Small intestine (tissue), 7 donors: ENCODE results near the gene DENND4B. TPM values are rescaled to one million over a fixed set of nuclear protein-coding genes. Genes with fewer than 3 reads are reported as not detected.

ENCODE experiments used
- DNase-seq, 2 donors: peaks; one replicate each; pipeline versions ENCODE4 v3.0.0 to v3.0.0-alpha.2; 2013
- FAIRE-seq: peaks from 2 replicates; lab custom pipeline; 2012; peaks lifted over from hg19 to GRCh38; lab: Jason Lieb, UNC
- H3K27ac ChIP-seq, 3 donors: one replicate each; pipeline ENCODE4 v1.5.1; 2013; ENCODE audit warnings: low read length in 2 of 3, mild to moderate bottlenecking in 2 of 3, control low read depth in 1 of 3, inconsistent platforms in 1 of 3, low read depth in 1 of 3, moderate library complexity in 1 of 3
- H3K27me3 ChIP-seq, 3 donors: one replicate each; pipeline ENCODE4 v1.6.1; 2013; ENCODE audit warnings: low read length in 3 of 3, inconsistent platforms in 1 of 3; ENCODE audit not compliant: control insufficient read depth in 3 of 3, insufficient read depth in 3 of 3
- H3K36me3 ChIP-seq, 3 donors: one replicate each; pipeline ENCODE4 v1.6.1; 2013; ENCODE audit warnings: low read length in 3 of 3, inconsistent platforms in 1 of 3, low read depth in 1 of 3, mild to moderate bottlenecking in 1 of 3, moderate library complexity in 1 of 3; ENCODE audit not compliant: control insufficient read depth in 3 of 3, insufficient read depth in 2 of 3
- H3K4me1 ChIP-seq, 3 donors: one replicate each; pipeline ENCODE4 v1.6.1; 2013; ENCODE audit warnings: low read length in 2 of 3, inconsistent platforms in 1 of 3, low read depth in 1 of 3, mild to moderate bottlenecking in 1 of 3, moderate library complexity in 1 of 3; ENCODE audit not compliant: control insufficient read depth in 3 of 3, insufficient read depth in 2 of 3
- H3K4me3 ChIP-seq, 3 donors: one replicate each; pipeline ENCODE4 v1.5.1; 2013; ENCODE audit warnings: low read length in 3 of 3, control low read depth in 1 of 3, inconsistent platforms in 1 of 3, low read depth in 1 of 3, mild to moderate bottlenecking in 1 of 3, moderate library complexity in 1 of 3
- H3K9me3 ChIP-seq, 2 donors: one replicate each; pipeline ENCODE4 v1.6.1; 2013; ENCODE audit warnings: low read depth in 1 of 2, low read length in 1 of 2; ENCODE audit not compliant: control insufficient read depth in 2 of 2, insufficient read depth in 1 of 2
- WGBS, 3 donors: extraction: QIAGEN DNeasy Blood & Tissue Kit; methylation state at CpG; one replicate each; pipeline ENCODE4 v1.1.7; 2013; 5-methylcytosine and 5-hydroxymethylcytosine counted together
- polyA plus RNA-seq, 4 donors: library from polyadenylated mRNA; stranded (reverse) in 3 of 4; unstranded in 1 of 4; fragments of 200-250 nt in 3 of 4; fragments of 120-200 nt in 1 of 4; gene quantifications; one replicate each; pipeline versions ENCODE4 v1.2.1 to v1.2.3, GENCODE V29; 2013
- donor health status: healthy with polysubstance abuse.
- donor health status: control.
- donor health status: control.
- donor health status: Bipolar disorder and iron deficiency.
- donor health status: healthy.

The DENND4B gene
- polyA plus RNA-seq, 4 donors = 18.9 to 35.6 (median 20.3) TPM

GRCh38 chr1:153967107-153967999, 20.8 kb upstream of the DENND4B start, which contains the start of gene CREB3L4:
TSS of gene CREB3L4 (plus strand) at chr1:153967902. CDS start at chr1:153968526, 624 bp downstream.
- Histone ChIP-seq H3K9me3 (no peaks in the 10 kb centered on the region), H3K36me3 (peaks cover 0 to under 1% (median 0%) of the 10 kb centered on the region in 3 donors), H3K4me3 (peak within 1 kb of the TSS; percentile 52 to 69 (median 58)), H3K27ac (peak within 1 kb of the TSS; percentile 86 to 90 (median 87)), H3K4me1 (peaks cover 0 to 15% (median 5%) of the 10 kb centered on the region in 3 donors), H3K27me3 (no peaks in the 10 kb centered on the region)
- FAIRE-seq (no peak), DNase-seq (peak; percentile 94 to 96)
- 0 to 1% (median 0%) methylated on average over 59 to 60 of the region's 60 CpGs for WGBS, 3 donors

GRCh38 chr1:153963850-153964331, 17.4 kb upstream of the DENND4B start:
- H3K27me3 ChIP-seq = no peaks in the 10 kb centered on the region
- H3K27ac ChIP-seq = peak overlapping the region; percentile 33 to 95 (median 94)
- peaks cover 0 to 20% (median 0%) of the 10 kb centered on the region in 3 donors for H3K36me3 ChIP-seq
- no peak for FAIRE-seq
- peak in 1 of 2 donors; percentile 87 for DNase-seq
- WGBS, 3 donors = 2 to 3% (median 2%) methylated on average over 22 of the region's 22 CpGs
- H3K4me1 ChIP-seq = peaks cover 2 to 28% (median 10%) of the 10 kb centered on the region in 3 donors
- H3K4me3 ChIP-seq = peak overlapping the region; percentile 64 to 90 (median 68)
- no peaks in the 10 kb centered on the region for H3K9me3 ChIP-seq

- peak within 1 kb of the TSS; percentile 64 to 95 (median 94) for H3K27ac ChIP-seq
- peaks cover 0 to 20% (median 0%) of the 10 kb centered on the region in 3 donors for H3K36me3 ChIP-seq
- H3K4me3 ChIP-seq = peak within 1 kb of the TSS; percentile 64 to 90 (median 68)
- DNase-seq (peak; percentile 98 to 99), FAIRE-seq (no peak)
- 0 to 1% (median 1%) methylated on average over 45 to 54 of the region's 54 CpGs for WGBS, 3 donors
- no peaks in the 10 kb centered on the region for H3K9me3 ChIP-seq
- H3K4me1 ChIP-seq = peaks cover 2 to 26% (median 10%) of the 10 kb centered on the region in 3 donors
- no peaks in the 10 kb centered on the region for H3K27me3 ChIP-seq
Measured at GRCh38 chr1:153963030-153963849, 16.7 kb upstream of the DENND4B start, which contains the start of gene SLC39A1. TSS of gene SLC39A1 (minus strand) at chr1:153963537. CDS start at chr1:153962715, 822 bp downstream.

GRCh38 chr1:153962088-153963029, 15.8 kb upstream of the DENND4B start:
- H3K36me3 ChIP-seq = peaks cover 0 to 20% (median 0%) of the 10 kb centered on the region in 3 donors
- peak overlapping the region; percentile 64 to 95 (median 94) for H3K27ac ChIP-seq
- H3K4me3 ChIP-seq = peak overlapping the region; percentile 64 to 90 (median 68)
- H3K9me3 ChIP-seq = no peaks in the 10 kb centered on the region
- WGBS, 3 donors = 40 to 54% (median 40%) methylated on average over 16 of the region's 16 CpGs
- H3K27me3 ChIP-seq = no peaks in the 10 kb centered on the region
- FAIRE-seq (no peak), DNase-seq (peak; percentile 58 to 67)
- peaks cover 2 to 27% (median 10%) of the 10 kb centered on the region in 3 donors for H3K4me1 ChIP-seq

GRCh38 chr1:153961421-153961820, 14.9 kb upstream of the DENND4B start:
- Histone ChIP-seq H3K4me1 (peaks cover 2 to 36% (median 18%) of the 10 kb centered on the region in 3 donors), H3K9me3 (no peaks in the 10 kb centered on the region), H3K27me3 (no peaks in the 10 kb centered on the region), H3K4me3 (peak overlapping the region in 1 of 3 donors; percentile 90), H3K27ac (peak overlapping the region in 1 of 3 donors; percentile 18), H3K36me3 (peaks cover 0 to 20% (median 0%) of the 10 kb centered on the region in 3 donors)
- no peak for FAIRE-seq
- no peak for DNase-seq
- WGBS, 3 donors = 80 to 94% (median 84%) methylated on average over 4 of the region's 4 CpGs

GRCh38 chr1:153960206-153960605, 13.7 kb upstream of the DENND4B start:
- Histone ChIP-seq H3K36me3 (peaks cover 0 to 24% (median 0%) of the 10 kb centered on the region in 3 donors), H3K4me3 (no peak overlapping the region), H3K9me3 (no peaks in the 10 kb centered on the region), H3K27me3 (no peaks in the 10 kb centered on the region), H3K4me1 (peaks cover 2 to 42% (median 19%) of the 10 kb centered on the region in 3 donors), H3K27ac (no peak overlapping the region)
- WGBS, 3 donors = 92 to 96% (median 95%) methylated on average over 11 of the region's 11 CpGs
- DNase-seq (no peak), FAIRE-seq (no peak)

DNA sequence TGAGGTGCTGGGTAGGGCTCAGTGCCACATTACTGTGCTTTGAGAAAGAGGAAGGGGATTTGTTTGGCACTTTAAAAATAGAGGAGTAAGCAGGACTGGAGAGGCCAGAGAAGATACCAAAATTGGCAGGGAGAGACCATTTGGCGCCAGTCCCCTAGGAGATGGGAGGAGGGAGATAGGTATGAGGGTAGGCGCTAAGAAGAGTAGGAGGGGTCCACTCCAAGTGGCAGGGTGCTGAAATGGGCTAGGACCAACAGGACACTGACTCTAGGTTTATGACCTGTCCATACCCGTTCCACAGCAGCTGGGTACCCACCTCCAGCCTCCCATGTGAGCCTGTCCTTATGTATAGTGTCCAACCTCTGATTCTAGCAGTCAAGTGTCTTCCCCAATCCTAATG, 12.9 kb upstream of the DENND4B start:
- peaks cover 0 to 30% (median 0%) of the 10 kb centered on the region in 3 donors for H3K36me3 ChIP-seq
- FAIRE-seq (no peak), DNase-seq (no peak)
- peak overlapping the region in 2 of 3 donors; percentile 38 to 73 for H3K27ac ChIP-seq
- no peaks in the 10 kb centered on the region for H3K27me3 ChIP-seq
- WGBS, 3 donors = 69 to 81% (median 73%) methylated on average over 3 of the region's 3 CpGs
- peaks cover 2 to 43% (median 19%) of the 10 kb centered on the region in 3 donors for H3K4me1 ChIP-seq
- H3K9me3 ChIP-seq = no peaks in the 10 kb centered on the region
- H3K4me3 ChIP-seq = no peak overlapping the region
